HPDE6-E6E7 (cell line): Measurements from ENCODE around the gene SDK1.
"Not testable (repeated sequence)": the region's sequence is repeated elsewhere in the genome, so short reads cannot be mapped to it uniquely, and the experiment has no call there.

Source experiments
- DNase-seq: peaks from one replicate; pipeline ENCODE4 v3.0.0; 2011; ENCODE audit warnings: missing footprints; ENCODE audit errors: extremely low spot score

SDK1 gene

GRCh38 chr7:4198301-4198700 lies 897.2 kb downstream of the SDK1 start:
- no peak for DNase-seq

GRCh38 chr7:4200546-4201094 lies 899.6 kb downstream of the SDK1 start:
- no peak for DNase-seq

GRCh38 chr7:4201566-4201965 lies 900.5 kb downstream of the SDK1 start:
- no peak for DNase-seq

GRCh38 chr7:4202154-4202736 lies 901.2 kb downstream of the SDK1 start:
- DNase-seq, result no peak

- DNase-seq, result no peak
Measured at GRCh38 chr7:4202954-4203353, 901.9 kb downstream of the SDK1 start.

GRCh38 chr7:4203626-4204512 lies 902.8 kb downstream of the SDK1 start:
- DNase-seq, result no peak

- DNase-seq, result no peak
Measured at GRCh38 chr7:4204513-4205165, 903.6 kb downstream of the SDK1 start.

GRCh38 chr7:4205828-4206227 lies 904.8 kb downstream of the SDK1 start:
- DNase-seq, result no peak

GRCh38 chr7:4207011-4207410 lies 906.0 kb downstream of the SDK1 start:
- no peak for DNase-seq

GRCh38 chr7:4208086-4208485 lies 907.0 kb downstream of the SDK1 start:
- DNase-seq, result no peak

- no peak for DNase-seq
Measured at GRCh38 chr7:4208586-4208985, 907.5 kb downstream of the SDK1 start.

GRCh38 chr7:4209126-4209525 lies 908.1 kb downstream of the SDK1 start:
- no peak for DNase-seq

- DNase-seq, result no peak
Measured at GRCh38 chr7:4209966-4210365, 908.9 kb downstream of the SDK1 start.

- no peak for DNase-seq
Measured at GRCh38 chr7:4210821-4211220, 909.8 kb downstream of the SDK1 start.

- DNase-seq, result no peak
Measured at GRCh38 chr7:4211261-4211660, 910.2 kb downstream of the SDK1 start.

GRCh38 chr7:4212376-4212775 lies 911.3 kb downstream of the SDK1 start:
- DNase-seq, result no peak

GRCh38 chr7:4214291-4215155 lies 913.5 kb downstream of the SDK1 start:
- DNase-seq, result no peak

- no peak for DNase-seq
Measured at GRCh38 chr7:4215176-4215720, 914.2 kb downstream of the SDK1 start.

- DNase-seq, result no peak
Measured at GRCh38 chr7:4216016-4216415, 915.0 kb downstream of the SDK1 start.

GRCh38 chr7:4217126-4217660 lies 916.1 kb downstream of the SDK1 start:
- DNase-seq, result not testable (repeated sequence)

GRCh38 chr7:4218481-4218880 lies 917.4 kb downstream of the SDK1 start:
- DNase-seq, result no peak
